ENCODE results near the gene PSMC5. TPM values are rescaled to one million over a fixed set of nuclear protein-coding genes. Genes with fewer than 3 reads are reported as not detected.

Gene PSMC5
- total and polyA plus RNA-seq, 9 of the 15 experiments (the other 6 are each of a cell fraction or from before 2014, with no cell fraction given) = 89.2 to 393 (median 161) TPM

- Histone ChIP-seq H3K79me2 (ENCODE audit: control insufficient read depth, insufficient read depth, low read length) (peaks cover 75% of the 10 kb centered on the region), H3K4me3 (no peak overlapping the region), H3K27me3 (ENCODE audit: control insufficient read depth in 2 of 2, insufficient read depth in 2 of 2, low read length in 2 of 2) (no peaks in the 10 kb centered on the region), H3K4me2 (ENCODE audit: insufficient read depth, low read length) (no peak overlapping the region), H4K20me1 (replicated peaks; ENCODE audit: control insufficient read depth, insufficient read depth, low read length) (no peaks in the 10 kb centered on the region; the same call in 1 of the 2 replicates), H3K27ac (ENCODE audit: extremely low read depth, low read depth, low read length) (no peak overlapping the region), H3K36me3 (ENCODE audit: control insufficient read depth, insufficient read depth, low read length) (peaks cover 91% of the 10 kb centered on the region), H3K9me1 (ENCODE audit: control insufficient read depth, insufficient read depth, low read length) (no peaks in the 10 kb centered on the region), H3K9me3 (replicated peaks; ENCODE audit: control insufficient read depth, insufficient read depth, low read depth, low read length) (no peaks in the 10 kb centered on the region), H3K4me1 (replicated peaks in 1 of 2; ENCODE audit: control insufficient read depth in 2 of 2, insufficient read depth in 2 of 2, low read length in 2 of 2) (no peaks in the 10 kb centered on the region), H2AFZ (ENCODE audit: low read depth, low read length) (no peak overlapping the region), H3K9ac (ENCODE audit: insufficient read depth in 1 of 2, low read depth in 2 of 2, low read length in 2 of 2) (no peak overlapping the region)
- POLR2A ChIA-PET = interaction anchor here (0.6 to 8.0 kb wide), 5 partner anchors 10 to 39 kb away, joined by 3 to 82 read pairs (median 4); partner anchors contain the start of genes CCDC47 and DDX42
- no peak for FAIRE-seq
- no peak for TF ChIP-seq SRSF7 (optimal IDR thresholded peaks at IDR 0.05; ENCODE audit: low read depth, low read length)
- no peak for TF ChIP-seq E2F1 (CRISPR knock-in tag; IDR thresholded peaks at IDR 0.05)
- no peak for TF ChIP-seq FOXK2 (conservative IDR thresholded peaks at IDR 0.05 in 1 of 2, IDR thresholded peaks at IDR 0.05 in 1 of 2; ENCODE audit: low read depth in 2 of 2)
- TF ChIP-seq THRB (CRISPR knock-in tag; conservative IDR thresholded peaks at IDR 0.05) = no peak
- no peak for TF ChIP-seq ZFP36 (IDR thresholded peaks at IDR 0.05; ENCODE audit: low read depth, low read length, partially characterized antibody)
- TF ChIP-seq MCM3 (IDR thresholded peaks at IDR 0.05) = no peak
- CTCF ChIA-PET (ENCODE audit: low intra/inter-chr PET ratio) = no interaction called here
- no peak for DNase-seq (ENCODE audit: extremely low read depth in 1 of 4, low spot score in 3 of 4)
- in situ Hi-C loops (cut with MboI) (no loop called here), intact Hi-C loops (cut with micrococcal nuclease) (no loop called here)
- 97% methylated on average over 12 of the region's 13 CpGs for WGBS (ENCODE audit: insufficient coverage, low coverage, missing lambda C conversion rate)
- ATAC-seq = no peak
- BruUV-seq (replicated peaks) = no TSS peak
These were observed 40.1 kb upstream of the PSMC5 start for GRCh38 chr17:63786971-63787711.

Data from K562 (cell line).